Measurements from ENCODE around the gene LRRC55.

DNA sequence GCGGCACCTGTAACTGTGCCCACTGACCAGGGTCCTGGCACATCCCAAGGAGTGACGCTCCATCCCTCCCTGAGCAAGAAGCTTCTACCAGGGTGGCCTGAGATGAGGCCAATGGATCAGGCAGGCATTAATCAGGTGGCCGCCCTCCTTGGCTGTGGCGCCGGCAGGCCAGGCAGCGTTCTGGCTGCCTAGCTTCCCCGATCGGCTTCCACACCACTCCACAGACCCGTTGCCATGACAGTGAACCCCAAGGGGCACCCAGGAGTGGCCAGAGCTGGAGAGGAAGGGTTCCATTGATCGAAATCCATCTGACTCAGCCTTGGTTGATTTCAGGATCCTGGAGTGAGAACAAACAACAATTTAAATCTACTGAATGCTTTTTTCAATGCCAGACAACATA, 20.5 kb downstream of the LRRC55 start:
- TF ChIP-seq, protein P1, sequence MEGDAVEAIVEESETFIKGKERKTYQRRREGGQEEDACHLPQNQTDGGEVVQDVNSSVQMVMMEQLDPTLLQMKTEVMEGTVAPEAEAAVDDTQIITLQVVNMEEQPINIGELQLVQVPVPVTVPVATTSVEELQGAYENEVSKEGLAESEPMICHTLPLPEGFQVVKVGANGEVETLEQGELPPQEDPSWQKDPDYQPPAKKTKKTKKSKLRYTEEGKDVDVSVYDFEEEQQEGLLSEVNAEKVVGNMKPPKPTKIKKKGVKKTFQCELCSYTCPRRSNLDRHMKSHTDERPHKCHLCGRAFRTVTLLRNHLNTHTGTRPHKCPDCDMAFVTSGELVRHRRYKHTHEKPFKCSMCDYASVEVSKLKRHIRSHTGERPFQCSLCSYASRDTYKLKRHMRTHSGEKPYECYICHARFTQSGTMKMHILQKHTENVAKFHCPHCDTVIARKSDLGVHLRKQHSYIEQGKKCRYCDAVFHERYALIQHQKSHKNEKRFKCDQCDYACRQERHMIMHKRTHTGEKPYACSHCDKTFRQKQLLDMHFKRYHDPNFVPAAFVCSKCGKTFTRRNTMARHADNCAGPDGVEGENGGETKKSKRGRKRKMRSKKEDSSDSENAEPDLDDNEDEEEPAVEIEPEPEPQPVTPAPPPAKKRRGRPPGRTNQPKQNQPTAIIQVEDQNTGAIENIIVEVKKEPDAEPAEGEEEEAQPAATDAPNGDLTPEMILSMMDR (IDR thresholded peaks at IDR 0.05), result no peak
- TF ChIP-seq POLR2A (IDR thresholded peaks at IDR 0.05), result no peak
